Astrocyte (in vitro differentiated cells and primary cell): ENCODE measurements around the gene ECHS1. TPM values are rescaled to one million over a fixed set of nuclear protein-coding genes. Genes with fewer than 3 reads are reported as not detected.

Experiments used
- DNase-seq: peaks from one replicate; pipeline ENCODE4 v3.0.0-alpha.2; 2010; ENCODE audit warnings: low read depth
- FAIRE-seq: peaks from 2 replicates; lab custom pipeline; 2011; peaks lifted over from hg19 to GRCh38; lab: Jason Lieb, UNC
- H2AFZ ChIP-seq: 2 replicates; pipeline ENCODE4 v1.6.0; 2012; ENCODE audit warnings: low read depth, low read length, inconsistent platforms
- H3K27ac ChIP-seq: 2 replicates; pipeline ENCODE4 v1.5.1; 2011; ENCODE audit warnings: low read depth, low read length, inconsistent platforms
- H3K27me3 ChIP-seq: 2 replicates; pipeline ENCODE4 v1.6.0; 2011; ENCODE audit warnings: low read length, inconsistent platforms; ENCODE audit not compliant: insufficient read depth
- H3K36me3 ChIP-seq: 2 replicates; pipeline ENCODE4 v1.5.1; 2011; ENCODE audit warnings: low read length, inconsistent platforms; ENCODE audit not compliant: insufficient read depth
- H3K4me1 ChIP-seq: 2 replicates; pipeline ENCODE4 v1.5.1; 2011; ENCODE audit warnings: low read length, inconsistent platforms; ENCODE audit not compliant: insufficient read depth
- H3K4me2 ChIP-seq: 2 replicates; pipeline ENCODE4 v1.6.0; 2012; ENCODE audit warnings: low read length, inconsistent platforms
- H3K4me3 ChIP-seq: 2 replicates; pipeline ENCODE4 v1.5.1; 2011; ENCODE audit warnings: low read depth, mild to moderate bottlenecking, low read length, inconsistent platforms; ENCODE audit not compliant: insufficient read depth
- H3K79me2 ChIP-seq: 2 replicates; pipeline ENCODE4 v1.6.0; 2012; ENCODE audit warnings: mild to moderate bottlenecking, low read length, inconsistent platforms; ENCODE audit not compliant: insufficient read depth
- H3K9ac ChIP-seq: 2 replicates; pipeline ENCODE4 v1.6.0; 2012; ENCODE audit warnings: mild to moderate bottlenecking, low read length, inconsistent platforms
- H3K9me3 ChIP-seq: 2 replicates; pipeline ENCODE4 v1.5.1; 2012; ENCODE audit warnings: low read depth, mild to moderate bottlenecking, low read length, inconsistent platforms; ENCODE audit not compliant: insufficient read depth
- H4K20me1 ChIP-seq: 2 replicates; pipeline ENCODE4 v1.6.0; 2012; ENCODE audit warnings: low read length, inconsistent platforms; ENCODE audit not compliant: insufficient read depth
- H3K27ac Mint-ChIP-seq: one replicate; pipeline ENCODE4 v1.8.0; 2021; ENCODE audit warnings: mild to moderate bottlenecking, mixed read lengths; ENCODE audit not compliant: unreplicated experiment
- H3K27me3 Mint-ChIP-seq: one replicate; pipeline ENCODE4 v1.8.0; 2021; ENCODE audit warnings: low read depth, mixed read lengths; ENCODE audit not compliant: unreplicated experiment
- H3K36me3 Mint-ChIP-seq: one replicate; pipeline ENCODE4 v1.8.0; 2021; ENCODE audit warnings: low read depth, mixed read lengths; ENCODE audit not compliant: unreplicated experiment
- H3K4me1 Mint-ChIP-seq: one replicate; pipeline ENCODE4 v1.8.0; 2021; ENCODE audit warnings: low read depth, mixed read lengths; ENCODE audit not compliant: unreplicated experiment
- H3K4me3 Mint-ChIP-seq: one replicate; pipeline ENCODE4 v1.8.0; 2021; ENCODE audit warnings: mild to moderate bottlenecking, moderate library complexity, mixed read lengths; ENCODE audit not compliant: unreplicated experiment
- H3K9me3 Mint-ChIP-seq: one replicate; pipeline ENCODE4 v1.8.0; 2021; ENCODE audit warnings: mild to moderate bottlenecking, mixed read lengths; ENCODE audit not compliant: unreplicated experiment
- CTCF ChIP-seq: IDR thresholded peaks from 2 replicates; pipeline ENCODE4 v1.5.1; 2011; ENCODE audit warnings: low read depth, mild to moderate bottlenecking, inconsistent platforms, low read length, moderate library complexity; ENCODE audit not compliant: insufficient read depth
- EZH2 ChIP-seq: IDR thresholded peaks from 2 replicates; pipeline ENCODE4 v1.6.1; 2012; ENCODE audit warnings: mild to moderate bottlenecking, low read length, inconsistent platforms; ENCODE audit not compliant: insufficient read depth
- total RNA-seq: library from RNA; stranded (reverse); gene quantifications from 2 replicates; pipeline ENCODE4 v1.2.1, GENCODE V29; 2021

The ECHS1 gene
- total RNA-seq, 1 donor from 2014 or later = 90.9 TPM

DNA sequence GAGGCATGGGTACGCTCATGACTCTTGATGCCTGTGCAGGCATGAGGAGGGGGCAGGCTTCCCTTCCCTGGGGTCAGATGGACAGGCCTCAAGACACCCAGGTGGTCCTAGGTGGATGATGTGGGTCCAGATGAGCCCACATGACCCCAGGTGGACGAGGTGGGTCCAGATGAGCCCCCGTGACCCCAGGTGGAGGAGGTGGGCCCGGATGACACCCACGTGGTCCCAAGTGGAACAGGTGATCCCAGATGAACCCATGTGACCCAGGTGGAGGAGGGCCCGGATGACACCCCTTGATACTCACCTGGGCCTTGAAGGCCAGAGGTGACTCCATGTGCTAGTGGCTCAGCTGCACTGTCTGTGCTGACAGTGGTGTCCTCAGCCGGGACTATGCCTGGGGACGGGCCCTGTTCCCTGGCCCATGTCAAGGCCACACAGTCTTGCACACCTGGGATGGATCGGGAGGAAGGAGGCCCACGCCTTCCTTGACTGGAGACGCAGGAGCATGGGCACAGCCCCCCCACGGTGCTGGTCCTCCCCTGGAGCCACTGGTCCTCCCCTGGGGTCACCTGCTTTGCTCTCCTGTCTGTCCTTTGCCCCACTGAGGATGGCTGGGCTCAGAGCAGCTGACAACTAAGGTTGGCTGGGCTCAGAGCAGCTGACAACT, 22.7 kb downstream of the ECHS1 start:
- H3K27me3 Mint-ChIP-seq = no peaks in the 10 kb centered on the region
- H3K27ac ChIP-seq = no peak overlapping the region
- no peak for FAIRE-seq

DNA sequence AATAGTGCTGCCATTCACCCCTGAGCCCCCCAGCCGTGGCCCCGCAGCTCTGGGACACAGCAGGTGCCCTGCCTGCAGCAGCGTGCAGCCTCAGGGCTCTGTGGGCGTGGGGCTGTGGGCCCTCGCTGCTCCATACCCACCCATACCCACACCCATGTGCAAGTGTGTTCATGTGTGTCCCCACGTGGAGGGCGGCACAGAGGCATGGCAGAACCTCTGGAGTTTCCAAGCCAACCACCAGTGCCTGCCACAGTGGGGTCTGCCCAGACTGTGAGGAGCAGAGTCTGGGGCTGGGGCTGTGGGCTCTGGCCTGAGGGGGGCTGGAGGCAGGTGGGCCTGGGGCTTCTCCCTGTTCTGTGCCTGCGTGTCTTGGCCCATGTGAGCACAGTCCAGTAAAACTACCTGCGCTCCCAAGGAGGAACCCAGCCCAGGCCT, 23.6 kb downstream of the ECHS1 start:
- Mint-ChIP-seq H3K36me3 (peaks cover 2% of the 10 kb centered on the region), H3K9me3 (peaks cover 2% of the 10 kb centered on the region), H3K4me1 (no peaks in the 10 kb centered on the region), H3K4me3 (no peak overlapping the region), H3K27me3 (no peaks in the 10 kb centered on the region), H3K27ac (no peak overlapping the region)
- no peak overlapping the region for H3K27ac ChIP-seq
- no peak for TF ChIP-seq EZH2
- no peak overlapping the region for H3K9ac ChIP-seq
- no peaks in the 10 kb centered on the region for H3K79me2 ChIP-seq
- no peaks in the 10 kb centered on the region for H3K36me3 ChIP-seq
- FAIRE-seq (no peak), DNase-seq (no peak)
- no peak overlapping the region for H3K4me3 ChIP-seq
- no peaks in the 10 kb centered on the region for H3K9me3 ChIP-seq
- H3K4me1 ChIP-seq = no peaks in the 10 kb centered on the region
- peaks cover 2% of the 10 kb centered on the region for H3K27me3 ChIP-seq
- no peak overlapping the region for H3K4me2 ChIP-seq
- H4K20me1 ChIP-seq = no peaks in the 10 kb centered on the region
- H2AFZ ChIP-seq = no peak overlapping the region

More for the DNA sequence above, 22.7 kb downstream of the ECHS1 start:
- no peak overlapping the region for H3K4me3 Mint-ChIP-seq
- TF ChIP-seq CTCF = no peak
- no peak for TF ChIP-seq EZH2
- Histone ChIP-seq H3K9ac (no peak overlapping the region), H3K4me1 (no peaks in the 10 kb centered on the region), H3K27me3 (no peaks in the 10 kb centered on the region), H3K79me2 (no peaks in the 10 kb centered on the region), H3K4me2 (no peak overlapping the region), H4K20me1 (no peaks in the 10 kb centered on the region), H2AFZ (no peak overlapping the region), H3K9me3 (no peaks in the 10 kb centered on the region), H3K4me3 (no peak overlapping the region), H3K36me3 (no peaks in the 10 kb centered on the region)
- no peak overlapping the region for H3K27ac Mint-ChIP-seq
- H3K36me3 Mint-ChIP-seq = no peaks in the 10 kb centered on the region
- H3K9me3 Mint-ChIP-seq = peaks cover 2% of the 10 kb centered on the region
- no peaks in the 10 kb centered on the region for H3K4me1 Mint-ChIP-seq
- no peak for DNase-seq

- no peak overlapping the region for H3K27ac Mint-ChIP-seq
- Histone ChIP-seq H2AFZ (no peak overlapping the region), H3K27me3 (peaks cover 5% of the 10 kb centered on the region), H3K36me3 (no peaks in the 10 kb centered on the region), H3K79me2 (no peaks in the 10 kb centered on the region), H4K20me1 (no peaks in the 10 kb centered on the region), H3K27ac (no peak overlapping the region), H3K4me3 (no peak overlapping the region), H3K9ac (no peak overlapping the region), H3K9me3 (no peaks in the 10 kb centered on the region), H3K4me2 (no peak overlapping the region), H3K4me1 (no peaks in the 10 kb centered on the region)
- peaks cover 2% of the 10 kb centered on the region for H3K36me3 Mint-ChIP-seq
- H3K4me1 Mint-ChIP-seq = no peaks in the 10 kb centered on the region
- no peaks in the 10 kb centered on the region for H3K27me3 Mint-ChIP-seq
- FAIRE-seq = no peak
- no peak for DNase-seq
- TF ChIP-seq CTCF (no peak), EZH2 (no peak)
- H3K4me3 Mint-ChIP-seq = no peak overlapping the region
- H3K9me3 Mint-ChIP-seq = peaks cover 2% of the 10 kb centered on the region
These were observed 24.0 kb downstream of the ECHS1 start for GRCh38 chr10:133349160-133349568.
